Effector memory CD4-positive, alpha-beta T cell (primary cell): Measurements from ENCODE around the gene ACTL10.
"Not testable (repeated sequence)": the region's sequence is repeated elsewhere in the genome, so short reads cannot be mapped to it uniquely, and the experiment has no call there.

Source experiments
- DNase-seq, 3 donors: peaks; one replicate each; pipeline ENCODE4 v3.0.0-alpha.2; 2020
- H3K27ac ChIP-seq: 2 replicates; pipeline ENCODE4 v1.7.0; 2013; ENCODE audit warnings: mild to moderate bottlenecking, low read length, moderate library complexity; ENCODE audit not compliant: insufficient read depth, poor library complexity, severe bottlenecking
- H3K27me3 ChIP-seq: replicated peaks from 2 replicates; pipeline ENCODE4 v1.7.0; 2013; ENCODE audit warnings: mild to moderate bottlenecking, low read length; ENCODE audit not compliant: insufficient read depth, control insufficient read depth, poor library complexity, severe bottlenecking
- H3K36me3 ChIP-seq: 2 replicates; pipeline ENCODE4 v1.7.0; 2013; ENCODE audit warnings: mild to moderate bottlenecking, low read length, moderate library complexity; ENCODE audit not compliant: control insufficient read depth, insufficient read depth
- H3K4me1 ChIP-seq: 2 replicates; pipeline ENCODE4 v1.7.0; 2013; ENCODE audit warnings: low read length, mild to moderate bottlenecking; ENCODE audit not compliant: control insufficient read depth, insufficient read depth, poor library complexity, severe bottlenecking
- H3K4me3 ChIP-seq: 2 replicates; pipeline ENCODE4 v1.7.0; 2013; ENCODE audit warnings: low read length, low read depth, mild to moderate bottlenecking; ENCODE audit not compliant: insufficient read depth, poor library complexity, severe bottlenecking
- H3K9me3 ChIP-seq: 2 replicates; pipeline ENCODE4 v1.7.0; 2013; ENCODE audit warnings: mild to moderate bottlenecking, low read length, moderate library complexity; ENCODE audit not compliant: control insufficient read depth

Gene ACTL10

GRCh38 chr20:33631910-33632309 is 34.8 kb upstream of the ACTL10 start:
- H3K4me3 ChIP-seq, H3K27me3 ChIP-seq, H3K9me3 ChIP-seq, H3K27ac ChIP-seq, H3K4me1 ChIP-seq, DNase-seq: not testable (repeated sequence)
- H3K36me3 ChIP-seq: peaks cover 20% of the 10 kb centered on the region

DNA sequence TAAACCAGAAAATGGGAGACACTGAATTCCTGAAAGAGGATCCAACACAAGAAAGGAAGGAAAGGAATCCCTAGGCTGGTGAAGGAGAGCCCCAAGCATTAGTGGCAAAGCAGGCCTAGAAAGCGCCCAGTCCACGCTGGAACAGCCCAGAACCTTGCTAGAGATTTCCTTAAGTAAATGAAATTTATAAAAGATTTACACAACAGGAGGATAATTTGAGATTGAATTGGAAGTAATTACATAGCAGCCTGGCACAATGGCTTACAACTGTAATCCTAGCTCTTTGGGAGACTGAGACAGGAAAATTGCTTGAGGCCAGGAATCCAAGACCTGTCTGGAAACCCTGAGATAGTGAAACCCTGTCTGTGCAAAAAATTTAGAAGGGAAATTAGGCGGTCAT is 31.4 kb upstream of the ACTL10 start:
- peaks cover 4% of the 10 kb centered on the region for H3K4me1 ChIP-seq
- no peak overlapping the region for H3K27ac ChIP-seq
- H3K36me3 ChIP-seq: peaks cover 32% of the 10 kb centered on the region
- H3K27me3 ChIP-seq: no peaks in the 10 kb centered on the region
- H3K9me3 ChIP-seq: no peaks in the 10 kb centered on the region
- no peak for DNase-seq
- no peak overlapping the region for H3K4me3 ChIP-seq

- no peak overlapping the region for H3K4me3 ChIP-seq
- no peaks in the 10 kb centered on the region for H3K27me3 ChIP-seq
- H3K27ac ChIP-seq: no peak overlapping the region
- peaks cover 31% of the 10 kb centered on the region for H3K36me3 ChIP-seq
- no peaks in the 10 kb centered on the region for H3K9me3 ChIP-seq
- no peak for DNase-seq
- peaks cover 4% of the 10 kb centered on the region for H3K4me1 ChIP-seq
These were observed 30.0 kb upstream of the ACTL10 start for GRCh38 chr20:33636776-33637175.

DNA sequence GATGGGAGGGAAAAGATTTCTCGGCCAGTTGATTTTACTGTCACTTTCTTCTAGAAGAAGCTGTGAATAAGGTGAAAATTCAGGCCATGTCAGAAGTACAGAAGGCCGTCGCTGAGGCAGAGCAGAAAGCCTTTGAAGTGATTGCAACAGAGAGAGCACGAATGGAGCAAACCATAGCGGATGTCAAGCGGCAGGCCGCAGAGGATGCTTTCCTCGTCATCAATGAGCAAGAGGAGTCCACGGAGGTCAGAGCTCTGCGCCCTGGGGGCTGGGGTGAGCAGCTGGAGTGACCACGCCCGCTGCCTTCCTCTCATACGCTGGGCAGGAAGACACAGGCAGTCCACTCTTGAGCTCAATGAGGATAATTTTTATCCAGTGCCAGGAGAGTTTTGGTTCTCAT is 26.5 kb upstream of the ACTL10 start:
- H3K36me3 ChIP-seq: peaks cover 44% of the 10 kb centered on the region
- no peak for DNase-seq
- no peaks in the 10 kb centered on the region for H3K27me3 ChIP-seq
- no peak overlapping the region for H3K27ac ChIP-seq
- H3K4me3 ChIP-seq: no peak overlapping the region
- H3K9me3 ChIP-seq: no peaks in the 10 kb centered on the region
- H3K4me1 ChIP-seq: no peaks in the 10 kb centered on the region

DNA sequence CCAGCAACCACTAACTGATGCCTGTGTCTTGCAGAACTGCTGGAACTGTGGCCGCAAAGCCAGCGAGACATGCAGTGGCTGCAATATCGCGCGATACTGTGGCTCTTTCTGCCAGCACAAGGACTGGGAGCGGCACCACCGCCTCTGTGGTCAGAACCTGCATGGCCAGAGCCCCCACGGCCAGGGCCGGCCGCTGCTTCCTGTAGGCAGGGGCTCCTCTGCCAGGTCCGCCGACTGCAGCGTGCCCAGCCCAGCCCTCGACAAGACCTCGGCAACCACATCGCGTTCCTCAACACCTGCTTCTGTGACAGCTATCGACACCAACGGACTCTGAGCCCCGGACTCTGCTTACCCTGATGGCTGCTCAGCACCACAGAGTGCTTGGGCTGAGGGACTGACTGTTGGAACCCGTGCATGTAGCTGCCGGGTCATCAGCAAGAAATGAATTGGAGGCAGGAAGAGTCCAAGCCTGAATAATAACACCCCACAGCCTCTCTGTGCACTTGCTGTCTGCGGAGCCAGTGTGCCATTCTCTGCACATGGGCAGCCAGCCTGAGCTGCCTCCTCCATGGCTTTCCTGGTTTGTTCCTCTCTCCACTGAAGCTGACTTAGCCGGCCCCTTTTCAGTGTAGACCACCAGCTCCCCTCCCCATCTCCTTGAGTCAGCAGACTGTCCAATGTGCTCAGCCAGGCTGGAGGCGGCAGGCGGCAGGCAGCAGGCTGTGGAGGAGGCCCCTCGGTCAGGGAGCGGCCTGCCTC is 22.3 kb upstream of the ACTL10 start:
- Histone ChIP-seq H3K4me3 (no peak overlapping the region), H3K27me3 (no peaks in the 10 kb centered on the region), H3K4me1 (no peaks in the 10 kb centered on the region), H3K36me3 (peaks cover 30% of the 10 kb centered on the region), H3K27ac (no peak overlapping the region), H3K9me3 (no peaks in the 10 kb centered on the region)
- no peak for DNase-seq

GRCh38 chr20:33645072-33645358 is 21.7 kb upstream of the ACTL10 start:
- Histone ChIP-seq H3K4me1 (no peaks in the 10 kb centered on the region), H3K27ac (no peak overlapping the region), H3K4me3 (no peak overlapping the region), H3K36me3 (peaks cover 25% of the 10 kb centered on the region), H3K27me3 (no peaks in the 10 kb centered on the region), H3K9me3 (no peaks in the 10 kb centered on the region)
- DNase-seq: no peak

GRCh38 chr20:33645396-33645795 is 21.3 kb upstream of the ACTL10 start:
- Histone ChIP-seq H3K36me3 (peaks cover 21% of the 10 kb centered on the region), H3K4me1 (no peaks in the 10 kb centered on the region), H3K27ac (no peak overlapping the region), H3K4me3 (no peak overlapping the region), H3K9me3 (no peaks in the 10 kb centered on the region), H3K27me3 (no peaks in the 10 kb centered on the region)
- DNase-seq: no peak

GRCh38 chr20:33646191-33646590 is 20.6 kb upstream of the ACTL10 start:
- H3K27ac ChIP-seq: no peak overlapping the region
- H3K27me3 ChIP-seq: no peaks in the 10 kb centered on the region
- no peaks in the 10 kb centered on the region for H3K4me1 ChIP-seq
- DNase-seq: no peak
- no peak overlapping the region for H3K4me3 ChIP-seq
- peaks cover 17% of the 10 kb centered on the region for H3K36me3 ChIP-seq
- no peaks in the 10 kb centered on the region for H3K9me3 ChIP-seq

DNA sequence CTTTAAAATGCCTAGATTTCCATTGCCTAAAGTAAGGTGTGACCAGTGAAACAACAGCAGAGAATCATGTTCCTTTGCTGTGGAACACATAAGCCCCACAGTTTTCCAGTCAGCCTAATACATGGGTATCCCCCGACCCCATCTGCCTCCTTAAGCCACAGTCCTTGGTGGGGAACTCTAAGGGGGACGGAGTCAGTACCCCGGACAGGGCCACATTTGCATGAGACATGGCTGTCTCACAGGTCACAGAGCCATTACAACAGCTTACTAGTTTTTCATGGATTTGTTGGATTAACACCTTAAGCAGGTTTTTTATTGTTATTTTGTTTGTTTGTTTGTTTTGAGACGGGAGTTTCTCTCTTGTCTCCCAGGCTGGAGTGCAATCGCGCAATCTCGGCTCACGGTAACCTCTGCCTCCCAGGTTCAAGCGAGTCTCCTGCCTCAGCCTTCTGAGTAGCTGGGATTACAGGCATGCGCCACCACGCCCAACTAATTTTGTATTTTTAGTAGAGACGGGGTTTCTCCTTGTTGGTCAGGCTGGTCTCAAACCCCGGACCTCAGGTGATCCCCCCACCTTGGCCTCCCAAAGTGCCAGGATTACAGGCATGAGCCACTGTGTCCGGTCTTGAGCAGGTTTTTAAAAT is 19.7 kb upstream of the ACTL10 start:
- H3K27ac ChIP-seq, H3K4me3 ChIP-seq, DNase-seq, H3K4me1 ChIP-seq, H3K27me3 ChIP-seq, H3K9me3 ChIP-seq: not testable (repeated sequence)
- peaks cover 17% of the 10 kb centered on the region for H3K36me3 ChIP-seq

DNA sequence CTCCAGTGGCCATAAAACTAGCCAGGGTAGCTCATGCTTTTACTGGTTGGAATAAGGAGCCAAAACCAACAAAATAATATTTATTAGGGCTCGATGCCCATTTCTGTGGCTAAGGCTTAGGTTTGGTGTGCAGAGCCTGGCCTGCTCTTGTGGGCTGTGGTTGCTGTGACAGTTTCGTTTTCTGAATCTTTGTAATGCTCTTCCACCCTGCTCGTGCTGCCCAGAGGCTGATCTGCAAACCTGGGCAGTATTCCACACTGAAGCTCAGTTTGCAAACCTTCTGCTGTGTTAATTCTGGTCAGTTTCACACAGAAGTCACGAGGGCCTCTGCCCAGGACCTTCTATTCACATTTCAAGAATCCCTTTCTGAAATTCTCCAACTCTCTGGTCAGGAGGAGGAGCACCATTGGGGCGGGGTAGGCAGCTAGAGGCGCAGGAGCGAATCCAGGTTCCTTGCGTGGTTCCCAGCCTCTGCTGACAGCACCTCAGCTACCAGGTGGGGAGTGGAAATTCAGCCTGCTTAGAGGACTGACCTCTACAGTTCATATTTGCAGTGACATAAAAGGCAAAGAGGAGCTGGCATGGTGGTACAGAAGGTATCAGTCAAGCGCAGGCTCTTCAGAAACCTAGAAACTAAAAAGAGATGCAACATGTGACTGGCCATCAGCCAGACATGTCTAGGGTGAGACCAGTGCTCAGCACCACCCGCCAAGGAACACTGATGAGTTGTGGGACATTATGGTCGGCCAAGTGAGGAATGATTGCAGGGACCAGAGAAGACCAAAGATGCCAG is 18.9 kb upstream of the ACTL10 start:
- Histone ChIP-seq H3K4me3 (no peak overlapping the region), H3K27ac (no peak overlapping the region), H3K4me1 (no peaks in the 10 kb centered on the region), H3K27me3 (no peaks in the 10 kb centered on the region), H3K36me3 (peaks cover 17% of the 10 kb centered on the region), H3K9me3 (no peaks in the 10 kb centered on the region)
- DNase-seq: no peak
